ENCODE results near the gene OR8A1.

DNA sequence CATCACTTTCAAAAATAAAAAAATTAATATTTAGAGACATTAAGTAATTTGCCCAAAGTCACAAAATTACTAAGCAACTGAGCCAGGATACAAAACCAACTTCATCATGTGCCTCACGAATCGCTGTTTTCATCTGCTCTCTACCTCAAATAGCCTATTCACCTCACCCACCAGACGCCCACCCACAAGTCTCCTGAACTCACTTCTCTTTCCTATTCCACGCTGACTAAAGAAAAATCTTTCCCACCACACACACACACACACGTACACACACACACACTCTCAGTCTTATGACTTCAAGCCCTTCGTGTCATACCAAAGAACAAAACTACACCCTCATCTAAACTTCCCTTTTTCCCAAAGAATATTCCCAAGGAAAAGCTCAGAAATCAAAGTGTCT lies 28.6 kb upstream of the OR8A1 start:
- TF ChIP-seq, protein P1, sequence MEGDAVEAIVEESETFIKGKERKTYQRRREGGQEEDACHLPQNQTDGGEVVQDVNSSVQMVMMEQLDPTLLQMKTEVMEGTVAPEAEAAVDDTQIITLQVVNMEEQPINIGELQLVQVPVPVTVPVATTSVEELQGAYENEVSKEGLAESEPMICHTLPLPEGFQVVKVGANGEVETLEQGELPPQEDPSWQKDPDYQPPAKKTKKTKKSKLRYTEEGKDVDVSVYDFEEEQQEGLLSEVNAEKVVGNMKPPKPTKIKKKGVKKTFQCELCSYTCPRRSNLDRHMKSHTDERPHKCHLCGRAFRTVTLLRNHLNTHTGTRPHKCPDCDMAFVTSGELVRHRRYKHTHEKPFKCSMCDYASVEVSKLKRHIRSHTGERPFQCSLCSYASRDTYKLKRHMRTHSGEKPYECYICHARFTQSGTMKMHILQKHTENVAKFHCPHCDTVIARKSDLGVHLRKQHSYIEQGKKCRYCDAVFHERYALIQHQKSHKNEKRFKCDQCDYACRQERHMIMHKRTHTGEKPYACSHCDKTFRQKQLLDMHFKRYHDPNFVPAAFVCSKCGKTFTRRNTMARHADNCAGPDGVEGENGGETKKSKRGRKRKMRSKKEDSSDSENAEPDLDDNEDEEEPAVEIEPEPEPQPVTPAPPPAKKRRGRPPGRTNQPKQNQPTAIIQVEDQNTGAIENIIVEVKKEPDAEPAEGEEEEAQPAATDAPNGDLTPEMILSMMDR (IDR thresholded peaks at IDR 0.05) = no peak
- TF ChIP-seq POLR2A (IDR thresholded peaks at IDR 0.05; ENCODE audit: low read depth) = no peak

All from esophagus muscularis mucosa (tissue), 3 donors.